WTC11 (cell line): Measurements from ENCODE around the gene NMRAL1. TPM values are rescaled to one million over a fixed set of nuclear protein-coding genes. Genes with fewer than 3 reads are reported as not detected.

Experiments
- ATAC-seq: fragments of 200-7000 bp; cut with Tn5 transposase; 2 replicates; pipeline ENCODE4 v1.10.0; 2021; ENCODE audit warnings: mild to moderate bottlenecking, moderate library complexity
- CTCF ChIA-PET: fragments of 300-600 bp; sonication (Branson Sonifier 250); formaldehyde crosslinking; loops from one replicate; lab custom pipeline; 2021; ENCODE audit warnings: antibody characterized with exemption; lab: Charles Lee
- POLR2A ChIA-PET: fragments of 350-600 bp; sonication (Branson Sonifier 250); formaldehyde crosslinking; loops from one replicate; lab custom pipeline; 2021; ENCODE audit warnings: antibody characterized with exemption; lab: Charles Lee
- DNase-seq: peaks from one replicate; pipeline ENCODE4 v3.0.0; 2021; ENCODE audit warnings: low spot score
- H3K27ac Mint-ChIP-seq: 2 replicates; pipeline ENCODE4 v1.8.0; 2021; ENCODE audit warnings: mixed read lengths
- H3K27me3 Mint-ChIP-seq: 2 replicates; pipeline ENCODE4 v1.8.0; 2021; ENCODE audit warnings: low read depth, mild to moderate bottlenecking, moderate library complexity, mixed read lengths
- H3K36me3 Mint-ChIP-seq: 2 replicates; pipeline ENCODE4 v1.8.0; 2021; ENCODE audit warnings: mixed read lengths
- H3K4me1 Mint-ChIP-seq: 2 replicates; pipeline ENCODE4 v1.8.0; 2022; ENCODE audit warnings: mixed read lengths
- H3K4me3 Mint-ChIP-seq: 2 replicates; pipeline ENCODE4 v1.8.0; 2021; ENCODE audit warnings: mild to moderate bottlenecking, moderate library complexity, mixed read lengths
- H3K9me3 Mint-ChIP-seq: 2 replicates; pipeline ENCODE4 v1.8.0; 2021; ENCODE audit warnings: mixed read lengths
- EMX1 ChIP-seq: fragments of 250-450 bp; sonication (Bioruptor Pico); IDR thresholded peaks from 2 replicates; pipeline ENCODE4 v1.8.0; 2021; ENCODE audit warnings: mild to moderate bottlenecking
- ESRRA ChIP-seq: sonication (generic); formaldehyde crosslinking; IDR thresholded peaks from 2 replicates; pipeline ENCODE4 v1.8.1; 2022; ENCODE audit warnings: mild to moderate bottlenecking, missing genetic modification reagents, borderline replicate concordance
- FOXJ3 ChIP-seq: sonication (generic); formaldehyde crosslinking; IDR thresholded peaks from 2 replicates; pipeline ENCODE4 v1.9.0; 2021; ENCODE audit warnings: missing genetic modification reagents, mild to moderate bottlenecking, borderline replicate concordance
- FOXP1 ChIP-seq: sonication (generic); formaldehyde crosslinking; IDR thresholded peaks from 2 replicates; pipeline ENCODE4 v1.8.0; 2022; ENCODE audit warnings: missing genetic modification reagents, mild to moderate bottlenecking, moderate library complexity, borderline replicate concordance
- GABPB1 ChIP-seq: sonication (generic); formaldehyde crosslinking; IDR thresholded peaks from 2 replicates; pipeline ENCODE4 v1.8.1; 2023; ENCODE audit warnings: mild to moderate bottlenecking, missing genetic modification reagents
- GTF2I ChIP-seq: fragments of 250-450 bp; sonication (Bioruptor Pico); conservative IDR thresholded peaks from 2 replicates; pipeline ENCODE4 v1.4.0; 2021; ENCODE audit warnings: mild to moderate bottlenecking
- NR3C1 ChIP-seq: sonication (generic); formaldehyde crosslinking; conservative IDR thresholded peaks from 2 replicates; pipeline ENCODE4 v1.8.1; 2023; ENCODE audit warnings: low read depth, mild to moderate bottlenecking, missing genetic modification reagents
- RORB ChIP-seq: fragments of 250-450 bp; sonication (Bioruptor Pico); IDR thresholded peaks from 2 replicates; pipeline ENCODE4 v1.9.0; 2021; ENCODE audit warnings: mild to moderate bottlenecking
- TEAD1 ChIP-seq: sonication (generic); formaldehyde crosslinking; IDR thresholded peaks from 2 replicates; pipeline ENCODE4 v1.8.0; 2022; ENCODE audit warnings: mild to moderate bottlenecking, missing genetic modification reagents
- ZBTB21 ChIP-seq: sonication (generic); formaldehyde crosslinking; IDR thresholded peaks from 2 replicates; pipeline ENCODE4 v1.8.1; 2023; ENCODE audit warnings: mild to moderate bottlenecking, missing genetic modification reagents, borderline replicate concordance
- ZNF219 ChIP-seq: sonication (generic); formaldehyde crosslinking; IDR thresholded peaks from 2 replicates; pipeline ENCODE4 v1.8.0; 2023; ENCODE audit warnings: missing genetic modification reagents, mild to moderate bottlenecking, borderline replicate concordance
- total RNA-seq: library from RNA; stranded (reverse); gene quantifications from 3 replicates; pipeline ENCODE4 v1.2.3, GENCODE V29; 2021
- TF ChIP-seq, protein P1 (sequence below): sonication (generic); formaldehyde crosslinking; IDR thresholded peaks from 2 replicates; pipeline ENCODE4 v1.8.1; 2023; ENCODE audit warnings: mild to moderate bottlenecking, missing genetic modification reagents, moderate library complexity
- TF ChIP-seq, protein P2 (sequence below): sonication (generic); formaldehyde crosslinking; IDR thresholded peaks from 2 replicates; pipeline ENCODE4 v1.8.1; 2022; ENCODE audit warnings: low read depth, mild to moderate bottlenecking, moderate library complexity, missing genetic modification reagents, borderline replicate concordance
- TF ChIP-seq, protein P3 (sequence below): sonication (generic); formaldehyde crosslinking; IDR thresholded peaks from 2 replicates; pipeline ENCODE4 v1.8.1; 2023; ENCODE audit warnings: mild to moderate bottlenecking, missing genetic modification reagents
- TF ChIP-seq, protein P4 (sequence below): fragments of 250-450 bp; sonication (Bioruptor Pico); IDR thresholded peaks from 2 replicates; pipeline ENCODE4 v1.8.0; 2021; ENCODE audit warnings: mild to moderate bottlenecking

The NMRAL1 gene
- total RNA-seq, 1 experiment from 2014 or later: 68.1 TPM

DNA sequence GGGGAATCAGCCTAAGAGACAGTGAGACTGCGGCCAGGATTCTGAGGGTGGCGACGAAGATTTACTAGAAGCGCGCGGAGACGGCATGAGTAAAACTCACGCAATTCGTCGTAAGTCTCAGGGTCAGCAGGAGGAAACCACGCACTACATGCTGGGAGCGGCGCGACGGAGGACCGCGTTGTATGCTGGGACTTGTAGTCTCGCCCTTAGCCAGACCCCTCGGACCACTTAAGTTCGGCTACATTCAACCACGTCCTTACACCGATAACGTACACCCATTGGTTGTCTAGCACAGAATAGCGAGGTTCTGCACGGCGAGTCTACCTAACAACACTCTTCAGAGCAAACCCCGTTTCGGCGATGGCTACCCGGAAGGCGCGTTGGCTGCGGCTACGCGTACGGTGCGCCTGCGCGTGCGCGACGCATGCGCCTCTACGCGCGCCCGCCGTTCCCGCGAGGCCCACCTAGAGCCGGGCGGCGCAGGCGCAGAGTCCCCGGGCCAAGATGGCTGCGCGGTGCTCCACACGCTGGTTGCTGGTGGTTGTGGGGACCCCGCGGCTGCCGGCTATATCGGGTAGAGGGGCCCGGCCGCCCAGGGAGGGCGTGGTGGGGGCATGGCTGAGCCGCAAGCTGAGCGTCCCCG, 48.9 kb downstream of the NMRAL1 start, which contains the start of gene DNAJA3 (continued):
- TF ChIP-seq GABPB1 (CRISPR knock-in tag): peak; percentile 95
- TF ChIP-seq FOXP1 (CRISPR knock-in tag): no peak

DNA sequence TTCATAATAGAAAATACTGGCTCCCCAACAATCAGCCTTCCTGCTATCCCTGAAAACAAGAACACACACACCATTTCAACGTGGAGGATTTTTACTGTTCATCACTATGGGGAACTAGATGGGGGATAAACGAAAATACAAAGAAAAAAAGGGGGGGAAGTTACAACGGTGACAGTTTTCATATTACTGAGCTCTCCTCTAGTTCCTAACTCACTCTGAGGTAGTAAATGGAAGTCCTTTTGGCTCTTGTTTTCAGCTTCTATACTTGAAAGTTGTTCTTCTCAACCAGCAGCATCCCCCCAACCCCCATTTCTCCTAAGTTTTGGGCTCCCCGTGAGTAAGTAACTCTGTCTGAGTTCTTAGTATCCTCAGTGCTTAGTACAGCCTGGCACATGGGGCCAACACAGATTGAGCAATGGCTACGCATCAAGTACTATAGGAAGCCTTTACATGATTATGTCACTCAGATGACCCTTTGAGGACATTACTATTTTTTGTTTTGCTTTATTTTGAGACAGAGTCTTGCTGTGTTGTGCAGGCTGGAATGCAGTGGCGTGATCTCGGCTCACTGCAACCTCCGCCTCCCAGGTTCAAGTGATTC, 53.8 kb downstream of the NMRAL1 start:
- DNase-seq: no peak
- no peaks in the 10 kb centered on the region for H3K36me3 Mint-ChIP-seq
- no peaks in the 10 kb centered on the region for H3K9me3 Mint-ChIP-seq
- H3K4me3 Mint-ChIP-seq: no peak overlapping the region
- H3K4me1 Mint-ChIP-seq: peaks cover 5% of the 10 kb centered on the region
- POLR2A ChIA-PET: no interaction called here
- H3K27ac Mint-ChIP-seq: no peak overlapping the region
- CTCF ChIA-PET: no interaction called here
- no peak for ATAC-seq
- H3K27me3 Mint-ChIP-seq: peaks cover 15% of the 10 kb centered on the region
- TF ChIP-seq TEAD1: no peak
- TF ChIP-seq ZNF219: no peak
- TF ChIP-seq ZBTB21: no peak
- TF ChIP-seq, protein P1, sequence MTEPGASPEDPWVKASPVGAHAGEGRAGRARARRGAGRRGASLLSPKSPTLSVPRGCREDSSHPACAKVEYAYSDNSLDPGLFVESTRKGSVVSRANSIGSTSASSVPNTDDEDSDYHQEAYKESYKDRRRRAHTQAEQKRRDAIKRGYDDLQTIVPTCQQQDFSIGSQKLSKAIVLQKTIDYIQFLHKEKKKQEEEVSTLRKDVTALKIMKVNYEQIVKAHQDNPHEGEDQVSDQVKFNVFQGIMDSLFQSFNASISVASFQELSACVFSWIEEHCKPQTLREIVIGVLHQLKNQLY (CRISPR knock-in tag): no peak
- TF ChIP-seq NR3C1 (CRISPR knock-in tag): no peak
- no peak for TF ChIP-seq ESRRA (CRISPR knock-in tag)
- TF ChIP-seq, protein P2, sequence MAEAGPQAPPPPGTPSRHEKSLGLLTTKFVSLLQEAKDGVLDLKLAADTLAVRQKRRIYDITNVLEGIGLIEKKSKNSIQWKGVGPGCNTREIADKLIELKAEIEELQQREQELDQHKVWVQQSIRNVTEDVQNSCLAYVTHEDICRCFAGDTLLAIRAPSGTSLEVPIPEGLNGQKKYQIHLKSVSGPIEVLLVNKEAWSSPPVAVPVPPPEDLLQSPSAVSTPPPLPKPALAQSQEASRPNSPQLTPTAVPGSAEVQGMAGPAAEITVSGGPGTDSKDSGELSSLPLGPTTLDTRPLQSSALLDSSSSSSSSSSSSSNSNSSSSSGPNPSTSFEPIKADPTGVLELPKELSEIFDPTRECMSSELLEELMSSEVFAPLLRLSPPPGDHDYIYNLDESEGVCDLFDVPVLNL (CRISPR knock-in tag): no peak

DNA sequence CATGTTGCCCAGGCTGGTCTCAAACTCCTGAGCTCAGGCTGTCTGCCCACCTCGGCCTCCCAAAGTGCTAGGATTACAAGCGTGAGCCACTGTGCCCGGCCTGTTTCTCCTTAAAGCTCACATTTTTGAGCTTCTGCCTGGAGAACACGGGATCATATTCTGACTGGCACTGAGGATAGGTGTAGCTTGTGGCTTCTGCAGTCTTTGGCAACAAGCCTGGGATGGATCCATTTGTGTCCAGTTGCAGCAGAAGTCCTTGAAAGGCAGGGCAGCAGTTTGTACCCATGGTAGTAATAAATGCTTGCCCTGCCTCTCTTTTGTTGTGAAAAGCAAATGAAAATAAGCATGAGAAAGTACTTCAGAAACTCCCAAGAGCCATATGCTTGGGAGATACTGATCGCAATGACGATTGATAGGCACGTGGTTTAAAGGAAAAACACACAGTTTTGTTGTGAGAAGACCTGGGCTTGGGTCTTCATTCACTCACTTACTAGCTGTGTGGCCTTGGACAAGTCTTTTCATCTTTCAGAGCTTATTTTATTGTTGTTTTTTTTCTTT, 54.9 kb downstream of the NMRAL1 start:
- TF ChIP-seq EMX1 (CRISPR knock-in tag) (no peak), FOXJ3 (no peak), GTF2I (CRISPR knock-in tag) (no peak), RORB (CRISPR knock-in tag) (no peak)
- TF ChIP-seq, protein P3, sequence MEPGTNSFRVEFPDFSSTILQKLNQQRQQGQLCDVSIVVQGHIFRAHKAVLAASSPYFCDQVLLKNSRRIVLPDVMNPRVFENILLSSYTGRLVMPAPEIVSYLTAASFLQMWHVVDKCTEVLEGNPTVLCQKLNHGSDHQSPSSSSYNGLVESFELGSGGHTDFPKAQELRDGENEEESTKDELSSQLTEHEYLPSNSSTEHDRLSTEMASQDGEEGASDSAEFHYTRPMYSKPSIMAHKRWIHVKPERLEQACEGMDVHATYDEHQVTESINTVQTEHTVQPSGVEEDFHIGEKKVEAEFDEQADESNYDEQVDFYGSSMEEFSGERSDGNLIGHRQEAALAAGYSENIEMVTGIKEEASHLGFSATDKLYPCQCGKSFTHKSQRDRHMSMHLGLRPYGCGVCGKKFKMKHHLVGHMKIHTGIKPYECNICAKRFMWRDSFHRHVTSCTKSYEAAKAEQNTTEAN (CRISPR knock-in tag): no peak
- TF ChIP-seq, protein P4, sequence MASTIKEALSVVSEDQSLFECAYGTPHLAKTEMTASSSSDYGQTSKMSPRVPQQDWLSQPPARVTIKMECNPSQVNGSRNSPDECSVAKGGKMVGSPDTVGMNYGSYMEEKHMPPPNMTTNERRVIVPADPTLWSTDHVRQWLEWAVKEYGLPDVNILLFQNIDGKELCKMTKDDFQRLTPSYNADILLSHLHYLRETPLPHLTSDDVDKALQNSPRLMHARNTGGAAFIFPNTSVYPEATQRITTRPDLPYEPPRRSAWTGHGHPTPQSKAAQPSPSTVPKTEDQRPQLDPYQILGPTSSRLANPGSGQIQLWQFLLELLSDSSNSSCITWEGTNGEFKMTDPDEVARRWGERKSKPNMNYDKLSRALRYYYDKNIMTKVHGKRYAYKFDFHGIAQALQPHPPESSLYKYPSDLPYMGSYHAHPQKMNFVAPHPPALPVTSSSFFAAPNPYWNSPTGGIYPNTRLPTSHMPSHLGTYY: no peak
- Mint-ChIP-seq H3K27me3 (peaks cover 15% of the 10 kb centered on the region), H3K4me3 (no peak overlapping the region), H3K36me3 (no peaks in the 10 kb centered on the region), H3K9me3 (no peaks in the 10 kb centered on the region), H3K27ac (no peak overlapping the region), H3K4me1 (peaks cover 6% of the 10 kb centered on the region)
- CTCF ChIA-PET: interaction anchor here (0.6 to 8.8 kb wide), 5 partner anchors 16 to 637 kb away, joined by 3 to 102 read pairs (median 4); no protein-coding TSS in a partner anchor
- ATAC-seq (no peak), DNase-seq (no peak)
- POLR2A ChIA-PET: interaction anchor here (0.8 kb wide), 1 partner anchor 17 kb away, joined by 4 read pairs; no protein-coding TSS in a partner anchor
